Activated CD4-positive, alpha-beta T cell treated with anti-CD3 and anti-CD28 coated beads for 36 hours (primary cell): ENCODE measurements around the gene SON. TPM values are rescaled to one million over a fixed set of nuclear protein-coding genes. Genes with fewer than 3 reads are reported as not detected.

Experiments
- ATAC-seq: fragments of 200-7000 bp; cut with Tn5 transposase; one replicate; pipeline ENCODE4 v1.10.0; 2021; ENCODE audit warnings: mild to moderate bottlenecking, moderate library complexity
- CTCF ChIA-PET: fragments of 350-600 bp; sonication (Branson Sonifier 250); formaldehyde crosslinking; loops from one replicate; lab custom pipeline; 2021; ENCODE audit warnings: antibody characterized with exemption; lab: Charles Lee
- POLR2A ChIA-PET: fragments of 350-600 bp; sonication (Branson Sonifier 250); formaldehyde crosslinking; loops from one replicate; lab custom pipeline; 2021; ENCODE audit warnings: antibody characterized with exemption, inconsistent platforms; lab: Charles Lee
- DNase-seq: peaks from one replicate; pipeline ENCODE4 v3.0.0-alpha.2; 2020
- H3K27ac Mint-ChIP-seq: one replicate; pipeline ENCODE4 v1.8.0; 2021; ENCODE audit warnings: mixed read lengths
- H3K27me3 Mint-ChIP-seq: one replicate; pipeline ENCODE4 v1.8.0; 2021; ENCODE audit warnings: mixed read lengths
- H3K36me3 Mint-ChIP-seq: one replicate; pipeline ENCODE4 v1.8.0; 2021; ENCODE audit warnings: low read depth, mixed read lengths
- H3K4me1 Mint-ChIP-seq: one replicate; pipeline ENCODE4 v1.8.0; 2021; ENCODE audit warnings: mixed read lengths
- H3K4me3 Mint-ChIP-seq: one replicate; pipeline ENCODE4 v1.8.0; 2021; ENCODE audit warnings: mild to moderate bottlenecking, moderate library complexity, mixed read lengths
- H3K9me3 Mint-ChIP-seq: one replicate; pipeline ENCODE4 v1.8.0; 2021; ENCODE audit warnings: low read depth, mixed read lengths
- intact Hi-C, 2 experiments: fragments of 100-400 bp; cut with DNase I in 1 of 2; cut with micrococcal nuclease in 1 of 2; formaldehyde crosslinking; loops; one replicate each; pipeline versions ENCODE4 v1.14.2 to v1.15.1; 2022 to 2024; cut with DNase I, micrococcal nuclease
- total RNA-seq, 2 experiments: library from RNA; stranded (reverse); gene quantifications; one replicate each; pipeline ENCODE4 v1.2.3, GENCODE V29; 2021

SON gene
- total RNA-seq, 2 experiments from 2014 or later: 299 to 380 TPM

GRCh38 chr21:33543505-33544129 is 779 bp downstream of the SON start:
- Mint-ChIP-seq H3K27ac (peak overlapping the region; percentile 98), H3K4me1 (peaks cover 31% of the 10 kb centered on the region), H3K9me3 (no peaks in the 10 kb centered on the region), H3K4me3 (peak overlapping the region; percentile 85), H3K27me3 (no peaks in the 10 kb centered on the region), H3K36me3 (peaks cover 55% of the 10 kb centered on the region)
- ChIA-PET POLR2A (interaction anchor here (0.8 to 1.8 kb wide), 5 partner anchors 11 to 64 kb away, joined by 3 to 8 read pairs (median 3); partner anchors contain the start of genes DNAJC28 and TMEM50B), CTCF (interaction anchor here (0.7 to 2.3 kb wide), 5 partner anchors 11 to 182 kb away, joined by 3 to 6 read pairs (median 4); partner anchors contain the start of genes DONSON and TMEM50B)
- ATAC-seq (peak; percentile 10), DNase-seq (peak; percentile 89)
- intact Hi-C loops: loop anchor here (1.0 to 5.0 kb wide), 10 partner anchors 45 to 1811 kb away; partner anchors contain the start of genes ATP5PO (in 1 of the 2), CFAP298 (in 1 of the 2), DONSON (in 1 of the 2) and IFNAR2 (in 1 of the 2)

- H3K9me3 Mint-ChIP-seq: no peaks in the 10 kb centered on the region
- ATAC-seq (no peak), DNase-seq (no peak)
- H3K4me3 Mint-ChIP-seq: peak overlapping the region; percentile 85
- ChIA-PET POLR2A (interaction anchor here (0.6 to 1.8 kb wide), 2 partner anchors 10 to 80 kb away, joined by 3 to 8 read pairs; no protein-coding TSS in a partner anchor), CTCF (interaction anchor here (1.0 to 2.3 kb wide), 3 partner anchors 10 to 183 kb away, joined by 4 to 6 read pairs (median 5); no protein-coding TSS in a partner anchor)
- H3K4me1 Mint-ChIP-seq: peaks cover 32% of the 10 kb centered on the region
- intact Hi-C loops: loop anchor here (5.0 kb wide), 6 partner anchors 162 to 1812 kb away; partner anchors contain the start of genes ATP5PO (in 1 of the 2), CFAP298 (in 1 of the 2), IFNAR2 (in 1 of the 2) and PAXBP1 (in 1 of the 2)
- no peaks in the 10 kb centered on the region for H3K27me3 Mint-ChIP-seq
- H3K27ac Mint-ChIP-seq: peak overlapping the region; percentile 98
- peaks cover 56% of the 10 kb centered on the region for H3K36me3 Mint-ChIP-seq
Observed at GRCh38 chr21:33544451-33545195, 1.8 kb downstream of the SON start.

- POLR2A ChIA-PET: no interaction called here
- Mint-ChIP-seq H3K27ac (peak overlapping the region; percentile 63), H3K27me3 (no peaks in the 10 kb centered on the region), H3K4me1 (peaks cover 23% of the 10 kb centered on the region), H3K36me3 (peaks cover 53% of the 10 kb centered on the region), H3K9me3 (no peaks in the 10 kb centered on the region), H3K4me3 (peak overlapping the region; percentile 85)
- CTCF ChIA-PET: interaction anchor here (1.0 kb wide), 1 partner anchor 55 kb away, joined by 3 read pairs; the partner anchor contains the start of gene DNAJC28
- ATAC-seq (no peak), DNase-seq (no peak)
- intact Hi-C loops: no loop called here
Observed at GRCh38 chr21:33546086-33546485, 3.2 kb downstream of the SON start.

GRCh38 chr21:33549848-33550771 is 7.3 kb downstream of the SON start:
- Mint-ChIP-seq H3K9me3 (no peaks in the 10 kb centered on the region), H3K4me3 (no peak overlapping the region), H3K4me1 (peaks cover 47% of the 10 kb centered on the region), H3K36me3 (peaks cover 69% of the 10 kb centered on the region), H3K27me3 (no peaks in the 10 kb centered on the region), H3K27ac (no peak overlapping the region)
- intact Hi-C loops: no loop called here
- DNase-seq: no peak
- ChIA-PET POLR2A (no interaction called here), CTCF (interaction anchor here (1.1 kb wide), 1 partner anchor 8 kb away, joined by 4 read pairs; no protein-coding TSS in a partner anchor)
- no peak for ATAC-seq

GRCh38 chr21:33550772-33551660 is 8.2 kb downstream of the SON start:
- intact Hi-C loops: no loop called here
- Mint-ChIP-seq H3K4me1 (peaks cover 48% of the 10 kb centered on the region), H3K9me3 (no peaks in the 10 kb centered on the region), H3K27me3 (no peaks in the 10 kb centered on the region), H3K27ac (no peak overlapping the region), H3K4me3 (no peak overlapping the region), H3K36me3 (peaks cover 75% of the 10 kb centered on the region)
- DNase-seq: no peak
- ATAC-seq: no peak
- ChIA-PET CTCF (interaction anchor here (0.8 kb wide), 1 partner anchor 104 kb away, joined by 3 read pairs; no protein-coding TSS in a partner anchor), POLR2A (interaction anchor here (0.6 to 0.7 kb wide), 2 partner anchors 43 to 804 kb away, joined by 4 read pairs; no protein-coding TSS in a partner anchor)

GRCh38 chr21:33551664-33552063 is 8.8 kb downstream of the SON start:
- DNase-seq (no peak), ATAC-seq (no peak)
- Mint-ChIP-seq H3K36me3 (peaks cover 79% of the 10 kb centered on the region), H3K4me3 (no peak overlapping the region), H3K27ac (no peak overlapping the region), H3K9me3 (no peaks in the 10 kb centered on the region), H3K4me1 (peaks cover 52% of the 10 kb centered on the region), H3K27me3 (no peaks in the 10 kb centered on the region)
- CTCF ChIA-PET: interaction anchor here (0.8 kb wide), 1 partner anchor 104 kb away, joined by 3 read pairs; no protein-coding TSS in a partner anchor
- intact Hi-C loops: loop anchor here in 1 of 2 experiments (2.0 kb wide), 1 partner anchor 15 kb away; no protein-coding TSS in a partner anchor
- POLR2A ChIA-PET: interaction anchor here (0.6 to 0.7 kb wide), 2 partner anchors 43 to 804 kb away, joined by 4 read pairs; no protein-coding TSS in a partner anchor

GRCh38 chr21:33552093-33552998 is 9.5 kb downstream of the SON start:
- Mint-ChIP-seq H3K9me3 (no peaks in the 10 kb centered on the region), H3K27me3 (no peaks in the 10 kb centered on the region), H3K4me1 (peaks cover 54% of the 10 kb centered on the region), H3K27ac (peak overlapping the region; percentile 60), H3K36me3 (peaks cover 80% of the 10 kb centered on the region), H3K4me3 (no peak overlapping the region)
- POLR2A ChIA-PET: no interaction called here
- DNase-seq (no peak), ATAC-seq (peak; percentile 51)
- CTCF ChIA-PET: interaction anchor here (0.6 kb wide), 1 partner anchor 37 kb away, joined by 3 read pairs; no protein-coding TSS in a partner anchor
- intact Hi-C loops: loop anchor here in 1 of 2 experiments (2.0 kb wide), 1 partner anchor 14 kb away; no protein-coding TSS in a partner anchor

GRCh38 chr21:33552999-33553598 is 10.3 kb downstream of the SON start:
- no peaks in the 10 kb centered on the region for H3K27me3 Mint-ChIP-seq
- no peak overlapping the region for H3K4me3 Mint-ChIP-seq
- H3K4me1 Mint-ChIP-seq: peaks cover 56% of the 10 kb centered on the region
- H3K27ac Mint-ChIP-seq: peak overlapping the region; percentile 42
- ATAC-seq (no peak), DNase-seq (no peak)
- intact Hi-C loops: loop anchor here in 1 of 2 experiments (2.0 kb wide), 1 partner anchor 14 kb away; no protein-coding TSS in a partner anchor
- CTCF ChIA-PET: no interaction called here
- H3K9me3 Mint-ChIP-seq: no peaks in the 10 kb centered on the region
- peaks cover 84% of the 10 kb centered on the region for H3K36me3 Mint-ChIP-seq
- POLR2A ChIA-PET: no interaction called here
